Tibial artery (tissue), 4 donors: ENCODE results near the gene SYT1.

ENCODE experiments used
- DNase-seq, 2 donors: peaks; one replicate each; pipeline ENCODE4 v3.0.0-alpha.2; 2019
- H3K27ac ChIP-seq, 2 donors: fragments of 200-600 bp; sonication (generic) in 1 of 2; 1 replicate in 1 of 2; 2 replicates in 1 of 2; pipeline ENCODE4 v1.5.1; 2018 to 2019; ENCODE audit warnings: mild to moderate bottlenecking in 1 of 2
- H3K27me3 ChIP-seq, 2 donors: fragments of 200-600 bp; sonication (generic) in 1 of 2; one replicate each; pipeline versions ENCODE4 v1.5.1 to v1.6.0; 2016 to 2019
- H3K36me3 ChIP-seq, 3 donors: fragments of 200-600 bp; sonication (generic) in 2 of 3; one replicate each; pipeline ENCODE4 v1.5.1; 2016 to 2019; ENCODE audit warnings: mild to moderate bottlenecking in 2 of 3
- H3K4me1 ChIP-seq, 4 donors: fragments of 200-600 bp; sonication (generic) in 2 of 4; 1 replicate in 3 of 4; 2 replicates in 1 of 4; pipeline ENCODE4 v1.5.1; 2016 to 2019
- H3K4me3 ChIP-seq, 2 donors: fragments of 200-600 bp; sonication (generic) in 1 of 2; 1 replicate in 1 of 2; 2 replicates in 1 of 2; pipeline ENCODE4 v1.5.1; 2018 to 2019; ENCODE audit warnings: mild to moderate bottlenecking in 2 of 2
- H3K9me3 ChIP-seq, 3 donors: fragments of 200-600 bp; sonication (generic) in 1 of 3; one replicate each; pipeline ENCODE4 v1.5.1; 2016 to 2019
- intact Hi-C: fragments of 100-400 bp; cut with DNase I; formaldehyde crosslinking; loops from one replicate; pipeline ENCODE4 v1.15.0; 2023; ENCODE audit warnings: low total_unique reads
- TF ChIP-seq, protein P1 (sequence below), 2 experiments: fragments of 200-600 bp in 1 of 2; fragments of 450-650 bp in 1 of 2; IDR thresholded peaks; one replicate each; pipeline ENCODE4 v1.5.1; 2017 to 2019; ENCODE audit warnings: antibody characterized with exemption in 2 of 2, mild to moderate bottlenecking in 1 of 2, moderate library complexity in 1 of 2

SYT1 gene

DNA sequence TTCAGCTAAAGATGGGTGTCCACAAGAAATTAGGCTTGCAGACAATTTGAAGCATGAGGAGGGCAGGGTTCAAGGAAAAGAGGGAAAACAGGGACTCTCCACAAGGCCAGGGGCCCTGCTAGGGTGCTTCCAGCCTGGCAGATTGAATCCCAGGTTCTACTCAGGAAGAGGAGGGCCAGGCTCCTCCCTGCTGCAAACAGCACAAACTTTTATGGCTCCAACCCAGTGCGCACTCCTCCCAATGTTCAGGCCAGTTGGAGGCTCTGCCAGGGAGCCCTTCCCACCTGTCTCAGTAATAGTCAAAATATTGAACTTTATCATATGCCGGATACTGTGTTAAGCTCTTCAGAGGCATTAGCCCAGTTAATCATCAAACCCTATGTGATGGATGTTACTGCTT is 244.4 kb downstream of the SYT1 start:
- no peaks in the 10 kb centered on the region for H3K9me3 ChIP-seq
- H3K27ac ChIP-seq, result no peak overlapping the region
- no peak overlapping the region for H3K4me3 ChIP-seq
- H3K4me1 ChIP-seq, result no peaks in the 10 kb centered on the region
- TF ChIP-seq, protein P1, sequence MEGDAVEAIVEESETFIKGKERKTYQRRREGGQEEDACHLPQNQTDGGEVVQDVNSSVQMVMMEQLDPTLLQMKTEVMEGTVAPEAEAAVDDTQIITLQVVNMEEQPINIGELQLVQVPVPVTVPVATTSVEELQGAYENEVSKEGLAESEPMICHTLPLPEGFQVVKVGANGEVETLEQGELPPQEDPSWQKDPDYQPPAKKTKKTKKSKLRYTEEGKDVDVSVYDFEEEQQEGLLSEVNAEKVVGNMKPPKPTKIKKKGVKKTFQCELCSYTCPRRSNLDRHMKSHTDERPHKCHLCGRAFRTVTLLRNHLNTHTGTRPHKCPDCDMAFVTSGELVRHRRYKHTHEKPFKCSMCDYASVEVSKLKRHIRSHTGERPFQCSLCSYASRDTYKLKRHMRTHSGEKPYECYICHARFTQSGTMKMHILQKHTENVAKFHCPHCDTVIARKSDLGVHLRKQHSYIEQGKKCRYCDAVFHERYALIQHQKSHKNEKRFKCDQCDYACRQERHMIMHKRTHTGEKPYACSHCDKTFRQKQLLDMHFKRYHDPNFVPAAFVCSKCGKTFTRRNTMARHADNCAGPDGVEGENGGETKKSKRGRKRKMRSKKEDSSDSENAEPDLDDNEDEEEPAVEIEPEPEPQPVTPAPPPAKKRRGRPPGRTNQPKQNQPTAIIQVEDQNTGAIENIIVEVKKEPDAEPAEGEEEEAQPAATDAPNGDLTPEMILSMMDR (IDR thresholded peaks at IDR 0.05), result no peak
- H3K27me3 ChIP-seq, result no peaks in the 10 kb centered on the region
- intact Hi-C loops, result no loop called here
- DNase-seq, result no peak
- H3K36me3 ChIP-seq, result no peaks in the 10 kb centered on the region

DNA sequence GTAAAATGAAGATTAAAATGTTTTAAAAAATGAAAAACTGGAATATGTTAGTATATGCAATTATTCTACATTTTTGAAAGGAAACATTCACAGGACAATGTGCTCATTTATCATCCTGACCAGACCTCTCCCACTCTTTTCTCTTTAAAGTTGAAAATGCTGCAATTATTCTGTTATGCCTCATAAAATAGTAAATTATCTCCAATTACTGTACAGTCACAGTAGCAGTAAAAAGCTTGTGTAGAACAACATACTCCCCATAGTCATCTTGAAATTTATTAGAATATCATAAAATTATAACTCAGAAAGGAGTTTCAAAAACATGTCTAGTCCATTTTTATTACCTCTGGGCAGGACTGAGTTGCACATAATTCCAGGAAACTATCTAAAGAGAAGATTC is 250.3 kb downstream of the SYT1 start:
- intact Hi-C loops, result no loop called here
- no peaks in the 10 kb centered on the region for H3K36me3 ChIP-seq
- TF ChIP-seq, protein P1 (IDR thresholded peaks at IDR 0.05), result no peak
- H3K27ac ChIP-seq, result no peak overlapping the region
- H3K9me3 ChIP-seq, result no peaks in the 10 kb centered on the region
- no peaks in the 10 kb centered on the region for H3K4me1 ChIP-seq
- no peak for DNase-seq
- H3K4me3 ChIP-seq, result no peak overlapping the region
- H3K27me3 ChIP-seq, result no peaks in the 10 kb centered on the region

DNA sequence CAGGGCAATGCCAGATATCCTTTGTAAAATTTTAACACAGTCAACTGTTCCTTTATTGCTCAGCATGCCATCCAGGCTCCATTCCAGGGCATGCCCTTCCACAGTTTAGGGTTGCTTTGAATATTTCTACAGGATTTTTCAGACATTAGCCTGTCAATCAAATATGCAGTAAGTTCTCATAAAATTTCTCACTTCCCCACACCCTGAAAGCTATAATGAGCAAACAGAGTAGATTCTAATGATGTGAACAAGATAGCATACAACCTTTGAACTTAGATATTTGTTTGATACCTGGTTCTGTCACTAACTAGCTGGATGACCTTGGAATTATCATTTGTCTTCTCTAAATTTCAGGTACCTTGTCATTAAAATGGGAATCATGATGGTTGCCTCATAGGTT is 251.2 kb downstream of the SYT1 start:
- intact Hi-C loops, result no loop called here
- Histone ChIP-seq H3K4me3 (no peak overlapping the region), H3K27me3 (no peaks in the 10 kb centered on the region), H3K4me1 (no peaks in the 10 kb centered on the region), H3K9me3 (no peaks in the 10 kb centered on the region), H3K27ac (no peak overlapping the region), H3K36me3 (no peaks in the 10 kb centered on the region)
- no peak for DNase-seq
- TF ChIP-seq, protein P1 (IDR thresholded peaks at IDR 0.05), result no peak

DNA sequence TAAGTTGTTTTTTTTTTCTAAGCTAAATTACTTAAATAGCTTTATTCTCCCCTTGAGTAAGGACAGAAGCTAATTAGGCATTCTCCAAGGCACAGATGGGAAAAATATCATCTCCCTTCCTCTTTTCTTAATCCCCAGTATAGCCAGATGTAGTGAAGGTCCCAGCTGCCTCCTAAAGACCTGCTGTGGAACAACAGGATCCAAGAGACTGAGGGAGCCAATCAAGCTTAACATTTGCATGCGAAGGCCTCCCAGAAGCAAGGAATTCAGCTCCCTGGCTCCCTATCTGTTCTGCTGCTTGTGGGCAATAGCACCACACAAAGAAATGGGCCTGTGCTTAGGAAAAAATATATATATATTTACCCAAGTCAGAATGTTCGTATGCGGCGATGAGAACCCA is 255.2 kb downstream of the SYT1 start:
- H3K4me3 ChIP-seq, result no peak overlapping the region

DNA sequence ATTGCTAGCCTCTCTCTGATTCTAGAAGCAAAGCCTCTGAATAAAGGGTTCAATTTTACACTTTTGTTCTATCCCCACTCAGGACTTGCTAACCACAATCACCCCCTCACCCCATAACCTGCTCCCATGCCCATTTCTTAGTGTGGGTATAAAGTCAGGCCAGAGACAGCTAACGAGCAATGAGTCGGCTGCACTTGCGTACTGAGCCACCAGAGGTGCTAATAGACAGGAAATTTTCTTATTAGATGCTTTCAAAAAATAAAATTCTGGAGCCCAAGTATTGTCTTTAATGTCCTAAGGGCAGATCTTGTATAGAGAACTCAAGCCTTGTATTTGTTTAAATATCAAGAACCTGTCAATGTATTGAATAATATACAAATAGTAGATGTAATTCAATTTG is 256.9 kb downstream of the SYT1 start:
- Histone ChIP-seq H3K9me3 (no peaks in the 10 kb centered on the region), H3K4me3 (no peak overlapping the region), H3K27me3 (no peaks in the 10 kb centered on the region), H3K4me1 (no peaks in the 10 kb centered on the region), H3K36me3 (no peaks in the 10 kb centered on the region), H3K27ac (no peak overlapping the region)
- no peak for DNase-seq
- intact Hi-C loops, result no loop called here
- TF ChIP-seq, protein P1 (IDR thresholded peaks at IDR 0.05), result no peak

More for the DNA sequence above, 255.2 kb downstream of the SYT1 start:
- DNase-seq, result no peak
- intact Hi-C loops, result no loop called here
- no peaks in the 10 kb centered on the region for H3K36me3 ChIP-seq
- H3K27ac ChIP-seq, result no peak overlapping the region
- H3K4me1 ChIP-seq, result no peaks in the 10 kb centered on the region
- no peaks in the 10 kb centered on the region for H3K9me3 ChIP-seq
- H3K27me3 ChIP-seq, result no peaks in the 10 kb centered on the region
- TF ChIP-seq, protein P1 (IDR thresholded peaks at IDR 0.05), result no peak

DNA sequence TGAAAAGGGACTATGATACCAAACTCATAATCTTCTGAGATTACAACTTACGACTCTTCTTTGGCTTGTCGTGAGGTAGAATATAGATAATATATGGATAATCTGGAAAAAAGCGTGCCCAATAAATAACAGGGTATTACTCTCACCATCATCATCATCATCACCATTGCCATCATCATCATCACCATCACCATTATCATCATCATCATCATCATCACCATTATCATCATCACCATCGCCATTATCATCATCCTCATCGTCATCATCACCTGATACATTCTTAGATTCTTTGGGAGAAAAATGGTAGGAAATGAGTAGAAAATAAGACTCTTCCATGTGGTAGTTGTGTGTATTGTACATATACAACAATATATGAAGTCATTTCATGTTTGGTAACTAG is 259.8 kb downstream of the SYT1 start:
- Histone ChIP-seq H3K4me1 (no peaks in the 10 kb centered on the region), H3K9me3 (no peaks in the 10 kb centered on the region), H3K4me3 (no peak overlapping the region), H3K27me3 (no peaks in the 10 kb centered on the region), H3K27ac (no peak overlapping the region), H3K36me3 (no peaks in the 10 kb centered on the region)
- no peak for DNase-seq
- TF ChIP-seq, protein P1 (IDR thresholded peaks at IDR 0.05), result no peak
- intact Hi-C loops, result no loop called here
